Medulla oblongata (tissue), 1 donor: ENCODE measurements around the gene NCAPG2.

ENCODE experiments used
- DNase-seq: peaks from one replicate; pipeline ENCODE4 v3.0.0-alpha.2; 2015; ENCODE audit errors: extremely low spot score

Gene NCAPG2

DNA sequence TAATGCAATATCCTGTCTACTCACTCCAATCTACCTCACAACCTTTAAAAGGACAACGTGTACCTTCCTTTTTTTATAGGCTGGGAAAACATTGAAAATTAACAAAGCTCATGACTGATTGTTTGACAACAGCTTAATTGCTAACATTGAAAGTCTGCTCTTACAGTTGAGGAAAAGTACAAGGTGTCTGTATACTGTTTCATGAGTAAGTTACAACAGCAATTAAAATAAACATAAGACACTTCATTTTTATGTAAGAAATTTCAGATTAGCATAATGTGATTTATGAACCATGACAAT is 28.6 kb upstream of the NCAPG2 start:
- DNase-seq = no peak

DNA sequence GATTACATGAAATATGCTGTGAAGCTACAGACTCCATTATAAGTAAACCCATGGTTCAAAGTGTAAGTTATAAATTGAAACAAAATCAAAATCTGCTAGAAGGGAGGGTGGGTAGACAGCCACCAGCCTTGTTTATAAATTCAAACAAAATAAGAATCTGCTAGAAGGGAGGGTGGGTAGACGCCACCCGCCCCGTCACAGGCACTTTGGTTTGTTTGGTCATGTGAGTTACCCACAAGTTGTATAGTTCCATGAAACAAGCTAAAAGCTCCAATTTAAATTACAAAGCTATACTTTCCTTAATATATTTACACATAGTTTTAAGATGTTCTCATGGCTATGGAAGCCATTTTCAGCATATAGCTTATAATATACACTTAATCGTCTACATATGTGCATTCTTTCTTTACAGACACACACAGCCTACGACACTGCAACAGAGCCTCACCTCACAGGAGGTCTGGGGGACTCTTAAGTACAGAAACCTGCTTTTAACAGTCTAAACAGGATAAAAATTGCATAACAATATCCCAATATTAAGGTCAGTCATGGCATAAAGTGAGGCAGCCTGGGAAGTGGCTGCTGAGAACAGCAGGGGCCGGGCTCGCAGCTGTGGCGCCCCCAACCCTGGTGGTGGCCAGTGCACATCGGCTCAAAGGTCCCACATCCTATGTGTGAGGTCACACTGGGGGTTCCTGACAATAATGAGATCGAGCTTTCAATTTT is 28.1 kb upstream of the NCAPG2 start:
- no peak for DNase-seq

DNA sequence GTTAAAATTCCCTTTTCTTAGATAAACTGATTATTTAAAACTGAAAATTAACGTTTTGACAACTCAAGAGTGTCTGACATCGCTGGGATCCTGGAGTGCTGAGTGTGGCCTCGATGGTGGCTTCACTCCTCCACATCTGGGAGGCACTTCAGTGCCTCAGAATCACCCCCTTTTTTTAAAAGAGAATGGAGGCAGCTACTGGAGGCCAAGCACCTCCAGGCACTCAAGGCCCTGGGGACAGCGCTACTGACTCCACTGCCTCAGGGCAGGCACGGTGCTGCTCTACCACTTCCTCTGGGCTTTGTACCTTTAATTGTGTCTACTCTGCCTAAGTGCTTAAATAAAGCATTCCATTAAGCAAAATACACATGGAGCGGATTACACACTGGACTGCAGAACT is 27.2 kb upstream of the NCAPG2 start:
- DNase-seq = no peak

DNA sequence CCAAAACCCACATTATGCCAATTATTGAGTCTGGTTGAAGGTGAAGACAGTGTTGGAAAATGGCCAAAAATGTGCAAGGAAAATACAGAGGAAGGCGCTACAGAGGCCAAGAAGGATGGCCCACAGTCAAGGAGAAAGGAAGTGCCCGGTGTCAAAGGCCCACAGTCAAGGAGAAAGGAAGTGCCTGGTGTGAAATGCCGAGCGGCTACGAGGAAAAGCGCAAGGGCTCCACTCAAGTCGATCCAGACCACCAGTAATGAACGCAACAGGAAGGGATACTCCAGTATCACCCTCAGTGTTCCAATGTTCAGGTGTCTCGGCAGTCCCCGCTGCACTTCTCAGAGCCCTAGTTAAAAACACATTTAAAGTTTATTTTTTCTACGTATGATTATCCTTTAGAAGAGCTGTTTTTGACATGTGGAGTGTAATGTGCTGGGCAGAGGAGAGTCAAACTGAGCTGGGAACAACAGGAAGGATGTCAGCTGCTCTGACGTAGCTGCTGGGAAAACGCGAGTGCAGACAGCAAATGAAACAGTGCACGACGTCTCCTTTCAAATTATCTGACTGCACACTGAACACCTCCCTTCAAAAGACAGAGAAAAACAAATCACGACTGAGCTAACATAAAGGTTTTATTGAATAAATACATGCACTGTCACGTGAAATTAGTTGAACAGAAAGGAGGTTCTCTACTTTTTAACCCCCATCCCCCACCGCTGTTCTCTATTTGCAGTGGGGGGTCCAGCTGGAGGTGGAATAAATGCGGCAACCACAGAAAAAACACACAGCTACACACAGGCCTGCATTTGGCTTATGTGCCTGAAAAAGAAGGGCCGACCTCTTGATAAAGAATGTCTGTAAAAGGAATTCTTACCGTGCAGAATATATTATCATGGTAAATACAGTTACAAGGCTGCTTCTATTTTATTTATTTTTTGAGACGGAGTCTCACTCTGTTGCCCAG is 26.1 kb upstream of the NCAPG2 start:
- peak; percentile 33 for DNase-seq

DNA sequence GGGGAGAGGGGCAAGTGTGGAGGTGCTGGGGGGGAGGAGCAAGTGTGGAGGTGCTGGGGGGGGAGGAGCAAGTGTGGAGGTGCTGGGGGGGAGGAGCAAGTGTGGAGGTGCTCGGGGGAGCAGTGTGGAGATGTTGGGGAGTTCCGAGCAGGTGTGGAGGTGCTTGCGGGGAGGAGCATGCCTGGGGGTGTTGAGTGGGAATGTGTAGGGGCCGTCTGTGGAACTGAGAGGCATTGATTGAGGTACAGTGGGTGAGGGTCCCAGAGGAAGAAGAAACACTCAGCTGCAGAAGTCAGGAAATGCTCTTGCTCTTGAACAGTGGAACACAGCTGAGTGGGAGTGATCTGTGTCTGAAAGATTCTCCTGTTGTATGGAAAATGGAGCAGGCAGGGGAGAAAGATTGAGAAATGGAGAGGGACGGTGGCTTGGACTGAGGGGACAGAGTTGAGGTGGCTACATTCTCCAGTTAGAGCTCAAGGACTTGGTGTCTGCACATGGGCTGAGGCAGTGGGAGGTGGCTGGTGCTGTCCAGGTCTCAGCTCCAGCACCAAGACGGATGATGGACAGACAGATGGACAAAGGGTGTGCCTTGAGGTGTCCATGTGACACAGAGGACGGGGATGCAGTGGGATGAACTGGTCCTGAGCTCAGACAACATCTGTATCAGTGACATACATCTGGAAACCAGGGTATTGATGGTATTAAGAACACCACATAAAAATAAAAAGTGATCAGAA is 25.2 kb upstream of the NCAPG2 start:
- no peak for DNase-seq

DNA sequence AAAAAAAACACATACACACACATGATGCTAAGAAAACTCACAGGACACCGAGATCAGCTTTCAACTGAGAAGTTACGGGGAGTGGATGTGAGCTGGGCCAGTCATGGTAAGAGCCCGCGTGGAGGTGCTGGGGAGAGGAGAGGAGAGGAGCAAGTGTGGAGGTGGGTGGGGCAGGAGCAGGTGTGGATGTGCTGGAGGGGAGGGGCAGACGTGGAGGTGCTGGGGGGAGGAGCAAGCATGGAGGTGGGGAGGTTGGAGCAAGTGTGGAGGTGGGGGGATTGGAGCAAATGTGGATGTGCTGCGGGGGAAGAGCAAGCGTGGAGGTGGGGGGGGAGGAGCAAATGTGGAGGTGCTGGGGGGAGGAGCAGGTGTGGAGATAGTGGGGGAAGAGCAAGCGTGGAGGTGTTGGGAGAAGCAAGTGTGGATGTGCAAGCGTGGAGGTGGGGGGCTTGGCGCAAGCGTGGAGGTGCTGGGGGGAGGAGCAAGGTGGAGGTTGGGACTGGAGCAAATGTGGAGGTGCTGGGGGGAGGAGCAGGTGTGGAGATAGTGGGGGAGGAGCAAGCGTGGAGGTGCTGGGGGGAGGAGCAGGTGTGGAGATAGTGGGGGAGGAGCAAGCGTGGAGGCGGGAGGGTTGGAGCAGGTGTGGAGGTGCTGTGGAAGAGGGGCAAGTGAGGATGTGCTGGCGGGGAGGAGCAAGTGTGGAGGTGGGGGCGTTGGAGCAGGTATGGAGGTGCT is 24.5 kb upstream of the NCAPG2 start:
- no peak for DNase-seq

DNA sequence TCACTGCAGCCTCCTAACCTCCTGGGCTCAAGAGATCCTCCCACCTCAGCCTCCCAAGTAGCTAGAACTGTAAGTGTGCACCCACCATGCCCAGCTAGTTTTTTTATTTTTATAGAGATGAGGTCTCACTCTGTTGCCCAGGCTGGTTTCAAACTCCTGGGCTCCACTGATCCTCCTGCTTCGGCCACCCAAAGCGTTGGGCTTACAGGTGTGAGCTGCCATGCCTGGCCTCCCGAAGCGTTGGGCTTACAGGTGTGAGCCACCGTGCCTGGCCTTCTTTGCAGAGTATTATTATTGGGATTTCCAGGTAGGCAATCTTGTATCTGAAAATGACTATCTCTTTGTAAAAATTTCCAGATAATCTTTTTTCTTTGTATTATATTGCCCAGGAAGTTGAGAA is 23.1 kb upstream of the NCAPG2 start:
- no peak for DNase-seq

DNA sequence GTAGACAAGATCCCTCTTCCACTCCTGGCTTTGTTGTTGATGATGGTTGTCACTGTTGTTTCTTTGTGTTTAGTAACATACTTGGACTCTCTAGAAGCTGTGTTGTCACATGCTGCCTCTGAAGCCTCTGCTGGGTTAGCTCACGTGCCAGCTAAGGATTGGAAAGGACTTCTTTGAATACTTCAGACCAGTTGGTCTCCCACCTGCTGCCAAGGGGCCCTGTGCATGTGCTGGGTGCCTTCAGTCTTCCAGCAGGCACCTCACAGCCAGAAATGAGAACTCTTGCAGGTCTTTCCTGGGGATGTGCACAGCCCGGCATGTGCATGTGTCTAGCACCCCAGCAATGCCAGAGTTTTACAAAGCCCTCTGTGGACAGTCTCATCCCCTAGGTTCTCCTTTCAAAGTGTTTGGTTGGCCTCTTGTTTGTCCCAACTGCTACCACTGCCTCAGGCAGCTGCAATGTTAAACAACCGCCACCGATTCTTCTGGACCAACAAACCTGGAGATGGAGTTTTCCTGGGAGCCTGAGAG is 21.7 kb upstream of the NCAPG2 start:
- no peak for DNase-seq

DNA sequence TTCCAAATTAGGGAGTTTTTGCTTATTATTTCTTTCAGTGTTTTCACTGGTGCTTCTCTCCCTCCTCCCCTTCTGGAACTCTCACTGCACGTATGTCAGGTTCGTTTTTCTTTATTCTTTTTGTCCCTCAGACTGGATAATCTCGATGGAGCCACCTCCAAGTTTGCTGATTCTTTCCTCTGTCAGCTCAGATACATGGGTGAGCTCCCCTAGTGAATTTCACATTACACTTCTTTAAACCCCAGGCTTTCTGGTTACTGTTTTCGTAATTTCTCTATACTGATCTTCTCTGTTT is 20.8 kb upstream of the NCAPG2 start:
- no peak for DNase-seq

DNA sequence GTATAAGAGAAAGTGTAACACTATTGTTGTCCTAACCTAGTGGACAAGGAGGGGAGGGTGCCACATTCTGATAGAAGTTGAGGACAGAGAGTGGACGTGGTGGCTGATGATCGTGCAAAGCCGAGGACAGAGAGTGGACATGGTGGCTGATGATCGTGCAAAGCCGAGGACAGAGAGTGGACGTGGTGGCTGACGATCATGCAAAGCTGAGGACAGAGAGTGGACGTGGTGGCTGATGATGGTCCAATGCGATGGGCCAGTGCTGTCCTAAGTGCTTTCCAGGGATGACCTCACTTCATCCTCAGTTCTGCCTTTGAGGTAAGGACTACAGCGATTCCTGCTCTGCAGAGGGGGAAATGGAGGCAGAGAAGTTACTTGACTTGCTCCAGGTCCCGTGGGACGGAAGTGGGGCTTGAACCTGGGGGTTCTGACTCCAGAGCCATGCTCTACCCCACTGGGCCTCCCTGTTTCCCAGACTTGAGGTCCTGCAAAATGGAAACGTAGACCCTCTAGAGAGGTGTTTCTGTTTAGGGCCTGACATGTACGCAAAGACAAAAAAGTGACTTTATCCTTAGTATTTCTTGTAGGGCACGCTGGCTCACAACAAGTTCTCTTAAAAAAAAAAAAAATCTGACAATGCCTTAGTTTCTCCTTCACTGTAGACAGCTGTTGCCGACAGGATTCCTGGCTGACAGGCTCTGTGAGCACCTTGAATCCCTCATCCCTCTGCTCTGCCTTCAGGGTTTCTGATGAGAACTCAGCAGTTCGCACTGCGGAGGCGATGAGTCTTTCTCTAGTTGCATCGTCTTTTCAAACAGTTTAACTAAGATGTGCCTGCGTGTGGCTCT is 20.3 kb upstream of the NCAPG2 start:
- no peak for DNase-seq

DNA sequence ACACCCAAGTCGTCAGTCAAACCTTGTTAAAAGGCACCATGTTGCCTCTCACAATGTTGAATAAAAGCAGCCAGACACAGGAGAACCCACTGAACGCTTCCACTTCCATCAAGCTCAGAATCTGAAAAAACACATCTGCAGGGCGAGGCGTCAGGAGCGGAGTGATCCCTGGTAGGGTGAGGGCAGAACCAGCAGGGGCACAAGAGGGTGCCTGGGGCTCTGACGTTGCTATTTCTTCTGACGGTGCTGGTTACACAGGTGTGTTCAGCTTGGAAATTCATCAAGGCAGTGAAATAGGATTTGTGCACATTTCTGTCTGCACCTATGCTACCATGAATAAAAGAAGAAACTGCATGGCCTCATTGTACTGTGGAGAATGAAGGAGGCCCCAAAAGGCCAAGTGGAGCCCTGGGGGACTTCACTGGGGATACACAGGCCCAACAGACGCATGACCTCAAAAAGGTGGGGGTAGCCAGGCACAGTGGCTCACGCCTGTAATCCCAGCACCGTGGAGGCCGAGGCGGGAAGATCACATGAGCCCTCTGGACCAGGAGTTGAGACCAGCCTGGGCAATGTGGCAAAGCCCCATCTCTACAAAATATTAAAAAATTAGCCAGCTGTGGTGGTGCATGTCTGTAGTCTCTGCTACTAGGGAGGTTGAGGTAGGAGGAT is 19.2 kb upstream of the NCAPG2 start:
- no peak for DNase-seq

DNA sequence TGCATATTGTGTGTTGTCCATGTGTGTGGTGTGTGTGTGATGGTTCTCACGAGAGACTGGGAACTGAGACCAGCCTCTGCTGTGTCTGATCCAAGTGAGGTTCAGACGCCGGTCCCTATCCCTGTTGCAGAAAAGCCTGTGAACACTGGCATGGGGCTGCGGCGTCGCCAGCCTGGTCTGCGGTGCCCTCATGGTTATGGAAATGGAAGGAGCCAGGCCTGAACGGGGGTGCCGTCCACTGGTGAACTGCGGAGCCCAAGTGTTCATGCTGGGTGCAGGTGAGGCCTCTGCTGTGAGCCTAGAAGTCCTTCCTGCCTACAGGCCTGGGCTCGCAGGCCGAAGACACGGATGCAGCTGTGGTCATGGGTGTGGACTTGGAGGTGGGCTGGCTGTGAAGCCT is 18.7 kb upstream of the NCAPG2 start:
- DNase-seq = no peak

DNA sequence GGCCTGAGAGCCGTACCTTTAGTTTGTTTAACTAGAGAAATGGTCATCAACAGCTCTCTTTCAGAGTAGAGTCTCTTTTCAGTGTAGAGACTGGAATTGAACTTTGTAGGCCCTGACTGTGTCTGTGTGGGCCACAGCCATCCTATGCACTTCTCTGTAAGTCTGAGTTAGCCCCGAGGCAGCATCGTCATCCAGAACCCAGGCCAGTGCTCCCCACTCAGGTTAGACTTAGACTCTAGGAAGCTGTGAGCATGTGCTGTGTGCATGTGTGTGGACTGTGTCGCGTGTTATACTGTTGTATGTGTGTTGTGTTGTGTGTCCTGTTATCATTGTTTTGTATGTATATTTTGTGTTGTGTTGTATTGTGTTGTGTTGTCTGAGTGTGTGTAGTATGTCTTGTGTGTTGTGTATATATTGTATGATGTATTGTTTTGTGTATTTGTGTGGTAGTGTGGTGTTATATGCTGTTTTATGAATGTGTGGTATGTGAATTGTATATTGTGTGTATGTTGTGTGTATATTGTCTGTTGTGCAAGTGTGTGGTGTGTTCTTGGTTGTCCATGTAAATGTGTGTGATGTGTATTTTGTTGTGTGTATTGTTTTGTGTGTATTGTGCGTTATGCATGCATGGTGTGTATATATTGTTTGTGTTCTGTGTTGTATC is 18.1 kb upstream of the NCAPG2 start:
- no peak for DNase-seq

DNA sequence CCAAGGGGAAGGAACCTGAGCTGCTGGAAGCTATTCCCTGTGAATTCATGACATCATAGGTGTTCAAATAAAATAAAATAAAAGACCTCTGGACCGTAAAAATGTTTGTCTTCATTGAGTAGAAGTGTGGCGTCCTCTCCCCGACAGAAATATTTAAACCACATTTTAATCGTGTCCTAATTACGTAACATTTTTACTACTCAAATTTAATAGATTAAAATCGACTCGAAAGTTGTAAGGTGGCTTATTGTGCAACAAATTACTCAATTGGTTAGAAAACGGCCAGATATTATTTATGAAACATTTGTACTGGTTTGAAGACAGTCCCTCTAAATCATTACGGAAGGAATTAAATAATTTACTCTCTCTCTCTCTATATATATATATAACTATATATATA is 15.5 kb upstream of the NCAPG2 start:
- no peak for DNase-seq

DNA sequence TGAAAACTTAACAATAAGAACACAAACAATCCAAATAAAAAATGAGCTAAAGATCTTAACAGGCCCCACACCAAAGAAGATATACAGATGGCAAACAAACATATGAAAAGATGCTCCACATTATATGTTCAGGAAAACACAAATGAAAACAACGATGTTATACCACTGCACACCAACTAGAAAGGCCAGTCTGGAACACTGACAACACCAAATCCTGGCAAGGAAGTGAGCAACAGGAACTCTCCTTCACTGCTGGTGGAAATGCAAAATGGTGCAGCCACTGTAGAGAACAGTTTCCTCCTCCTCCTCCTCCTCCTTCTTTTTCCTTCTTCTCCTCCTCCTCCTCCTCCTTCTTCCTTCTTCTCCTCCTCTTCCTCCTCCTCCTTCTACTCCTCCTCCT is 12.2 kb upstream of the NCAPG2 start:
- no peak for DNase-seq

DNA sequence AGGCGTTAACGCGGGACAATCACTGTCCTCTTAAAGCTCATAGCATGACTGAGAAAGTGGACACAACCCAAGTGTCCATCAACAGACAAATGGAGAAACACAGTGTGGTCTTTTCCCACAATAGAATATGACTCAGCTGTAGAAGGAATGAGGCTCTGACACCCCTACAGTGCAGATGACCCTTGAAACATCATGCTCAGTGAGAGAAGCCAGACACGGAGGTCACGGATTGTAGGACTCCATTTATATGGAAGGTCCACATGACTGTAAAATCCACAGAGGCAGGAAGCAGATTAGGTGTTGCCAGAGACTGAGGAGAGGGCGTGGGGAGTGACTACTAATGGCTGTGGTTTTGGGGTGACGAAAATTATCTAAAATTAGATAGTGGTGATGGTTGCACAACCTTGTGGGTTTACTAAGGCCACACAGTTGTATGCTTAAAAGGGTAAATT is 6.1 kb upstream of the NCAPG2 start:
- DNase-seq = no peak

DNA sequence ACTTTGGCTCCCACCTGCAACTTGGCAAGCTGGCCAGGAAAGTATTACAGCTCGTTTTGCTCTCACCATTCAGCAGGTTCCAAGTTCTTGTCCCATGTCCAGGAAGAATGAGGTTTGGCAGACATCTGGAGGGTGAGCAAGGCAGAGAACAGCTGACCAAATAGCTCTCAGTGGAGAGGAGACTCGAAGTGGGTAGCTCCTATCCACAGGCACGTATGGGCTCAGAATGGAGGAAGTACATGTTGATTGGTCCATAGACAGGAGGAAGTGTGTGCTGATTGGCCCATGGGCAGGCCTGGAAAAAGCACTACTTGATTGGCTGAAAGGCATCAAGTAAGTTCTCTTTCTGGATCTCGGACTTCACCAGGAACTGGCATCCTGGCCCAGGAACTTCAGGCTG is 3.0 kb upstream of the NCAPG2 start:
- DNase-seq = no peak

DNA sequence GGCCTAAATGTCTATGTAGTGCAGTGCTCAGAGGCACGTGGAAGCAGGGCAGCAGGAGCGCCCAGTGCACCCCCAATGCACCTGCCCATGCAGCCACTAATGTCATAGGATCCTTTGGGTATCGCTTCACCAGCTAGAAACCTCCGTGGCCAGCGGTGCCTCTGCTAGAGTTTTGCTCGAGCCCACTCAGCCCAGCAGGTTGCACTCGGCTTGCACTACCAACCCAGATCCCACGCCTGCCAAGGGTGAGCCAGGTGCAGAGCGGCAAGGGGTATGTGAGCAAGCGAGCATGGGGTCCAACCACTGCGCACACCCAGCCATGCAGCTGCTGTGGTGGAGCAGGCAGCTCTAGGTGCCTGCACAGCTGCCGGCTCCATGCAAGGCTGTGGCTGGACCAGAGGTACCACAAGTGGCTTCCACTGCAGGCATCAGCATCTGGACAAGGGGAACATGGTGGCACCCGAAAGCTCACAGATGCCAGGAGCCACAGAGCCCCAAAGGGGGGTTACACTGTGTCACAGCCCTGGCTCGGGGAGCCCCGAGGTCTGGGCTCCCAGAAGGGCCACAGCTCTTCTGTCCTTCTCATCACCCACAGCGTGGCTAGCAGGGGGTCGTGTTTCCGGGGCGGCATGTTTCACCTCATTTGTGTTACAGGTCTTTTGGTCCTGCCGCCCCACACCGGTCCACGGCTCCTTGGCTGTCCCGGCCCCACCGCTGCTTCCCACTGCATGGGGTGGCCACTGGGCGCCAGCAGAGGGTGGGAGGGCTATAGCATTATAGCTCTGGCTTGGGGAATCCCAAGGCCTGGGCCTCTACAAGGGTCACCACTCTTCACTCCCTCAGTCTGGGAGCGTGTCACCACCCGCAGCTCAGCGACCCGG is 2.3 kb upstream of the NCAPG2 start:
- DNase-seq = no peak

DNA sequence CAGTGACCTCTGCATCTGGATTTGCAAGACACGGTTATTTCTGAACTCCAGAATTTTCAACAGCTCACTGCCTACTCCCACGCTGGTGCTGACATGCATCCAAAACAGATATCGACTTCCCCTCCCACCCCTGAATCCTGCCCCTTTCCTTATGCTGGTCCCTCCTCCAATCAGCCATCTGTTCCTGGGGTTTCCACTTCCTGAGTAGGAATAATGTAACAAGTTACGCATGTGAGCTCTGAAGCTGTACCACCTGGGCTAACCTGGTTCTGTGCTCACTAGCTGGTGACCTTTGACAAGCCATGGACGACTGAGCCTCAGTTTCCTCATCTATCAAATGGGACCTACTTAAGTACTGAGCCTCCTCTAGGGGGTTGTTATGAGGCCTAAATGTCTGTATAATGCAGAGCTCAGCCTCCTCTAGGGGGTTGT is 1.7 kb upstream of the NCAPG2 start:
- DNase-seq = no peak
